Tongue (tissue), 2 donors: ENCODE data around the gene PANX2. TPM values are rescaled to one million over a fixed set of nuclear protein-coding genes. Genes with fewer than 3 reads are reported as not detected.
A peak's percentile ranks its signal among the peaks of the same experiment; 100 is the strongest.

Experiments used
- DNase-seq: peaks from one replicate; pipeline ENCODE4 v3.0.0-alpha.2; 2015
- total RNA-seq: library from RNA; depleted of rRNA; stranded (reverse); fragments of >200 nt; gene quantifications from one replicate; pipeline ENCODE4 v1.2.3, GENCODE V29; 2014

The PANX2 gene
- total RNA-seq, 1 donor from 2014 or later = 0.31 TPM

DNA sequence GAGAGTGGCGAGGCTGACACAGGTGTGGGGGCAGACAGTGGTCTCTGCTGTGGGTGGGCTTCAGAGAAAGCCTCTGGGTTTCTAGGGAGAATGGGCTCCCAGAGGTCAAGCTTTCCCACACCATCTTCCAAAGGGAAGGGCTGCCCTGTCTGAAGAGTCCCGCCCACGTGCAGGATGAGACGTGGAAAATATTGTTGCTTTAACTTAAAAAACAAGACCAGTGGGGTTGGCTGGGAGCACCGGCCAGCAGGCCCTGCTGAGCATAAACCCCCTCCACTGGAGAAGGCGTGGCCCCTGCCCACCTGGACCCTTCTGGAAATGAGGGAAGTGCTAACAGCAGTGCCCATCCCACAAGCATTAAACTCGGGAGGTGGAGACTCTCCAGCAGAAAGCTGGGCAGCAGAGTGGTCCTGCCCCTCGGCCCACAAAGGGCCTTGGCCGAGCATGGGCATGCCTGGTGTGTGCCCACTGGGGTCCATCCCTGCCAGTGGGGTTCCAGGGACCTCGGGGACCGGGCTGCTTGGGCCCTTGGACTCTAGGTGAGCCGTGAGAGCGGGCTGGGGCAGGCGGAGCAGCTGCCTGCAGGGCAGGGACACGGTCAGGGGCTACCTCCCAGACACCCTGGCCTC lies 45.6 kb downstream of the PANX2 start:
- no peak for DNase-seq

- DNase-seq = no peak
These were observed 46.4 kb downstream of the PANX2 start for GRCh38 chr22:50216684-50217520.

DNA sequence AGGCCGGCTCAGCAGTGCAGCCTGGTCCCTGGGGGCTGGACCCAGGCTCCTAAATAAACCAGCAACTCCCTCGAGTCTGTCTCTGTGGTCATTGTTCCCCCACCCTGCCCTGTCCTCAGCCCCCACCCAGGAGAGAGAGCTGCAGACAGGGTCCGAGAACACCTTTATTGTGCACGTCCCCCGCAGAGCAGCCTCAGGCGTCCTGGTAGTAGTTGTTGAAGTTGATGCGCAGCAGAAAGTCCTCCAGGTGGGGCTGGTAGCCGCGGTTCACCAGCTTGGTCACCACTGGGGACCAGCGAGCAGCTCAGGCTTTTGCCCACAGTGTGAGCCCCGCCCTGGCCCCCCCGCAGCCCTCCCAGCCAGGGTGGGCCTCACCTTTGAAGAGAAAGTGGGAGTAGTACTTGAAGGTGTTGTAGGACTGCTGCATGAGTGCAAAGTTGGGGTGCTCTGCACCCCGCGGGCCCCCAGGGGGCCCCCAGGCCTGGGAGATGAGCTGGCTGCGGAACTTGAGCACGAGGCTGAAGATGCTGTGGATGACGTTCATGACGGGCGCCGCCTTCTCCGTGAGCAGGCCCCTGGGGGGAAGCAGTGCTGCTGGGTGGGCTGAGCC lies 47.1 kb downstream of the PANX2 start:
- DNase-seq = no peak

- DNase-seq = no peak
These were observed 47.8 kb downstream of the PANX2 start for GRCh38 chr22:50218153-50218995.

DNA sequence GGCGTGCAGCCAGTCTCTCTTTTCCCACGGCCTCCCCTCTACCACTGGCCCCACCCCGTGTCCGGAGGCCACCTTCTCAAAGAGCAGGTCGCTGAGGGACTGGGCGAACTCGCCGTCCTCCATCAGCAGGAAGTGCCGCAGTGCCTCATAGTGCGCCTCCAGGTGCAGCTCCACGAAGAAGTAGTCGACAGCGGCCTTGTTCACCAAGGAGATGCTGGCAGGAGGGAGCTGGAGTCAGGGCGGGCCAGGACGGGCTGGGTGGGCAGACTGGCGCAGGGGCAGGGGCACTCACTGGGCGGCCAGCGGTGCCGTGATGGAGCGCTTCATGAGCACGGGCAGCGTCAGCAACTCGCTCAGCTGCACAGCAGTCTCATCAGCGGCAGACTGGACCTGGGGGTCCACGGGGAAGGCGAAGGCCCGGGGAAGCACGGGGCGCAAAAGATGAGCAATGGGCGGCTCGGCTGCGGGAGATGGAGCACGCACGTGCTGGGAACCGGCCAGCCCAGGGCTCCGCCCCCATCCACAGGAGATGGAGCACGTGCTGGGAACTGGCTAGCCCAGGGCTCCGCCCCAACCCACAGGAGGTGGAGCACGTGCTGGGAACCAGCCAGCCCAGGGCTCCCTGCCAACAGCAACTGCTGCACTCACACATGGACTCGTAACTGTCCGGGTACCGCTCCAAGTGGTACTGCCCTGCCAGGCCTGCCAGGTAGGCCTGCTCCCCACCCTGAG lies 48.6 kb downstream of the PANX2 start:
- DNase-seq = peak; percentile 88

DNA sequence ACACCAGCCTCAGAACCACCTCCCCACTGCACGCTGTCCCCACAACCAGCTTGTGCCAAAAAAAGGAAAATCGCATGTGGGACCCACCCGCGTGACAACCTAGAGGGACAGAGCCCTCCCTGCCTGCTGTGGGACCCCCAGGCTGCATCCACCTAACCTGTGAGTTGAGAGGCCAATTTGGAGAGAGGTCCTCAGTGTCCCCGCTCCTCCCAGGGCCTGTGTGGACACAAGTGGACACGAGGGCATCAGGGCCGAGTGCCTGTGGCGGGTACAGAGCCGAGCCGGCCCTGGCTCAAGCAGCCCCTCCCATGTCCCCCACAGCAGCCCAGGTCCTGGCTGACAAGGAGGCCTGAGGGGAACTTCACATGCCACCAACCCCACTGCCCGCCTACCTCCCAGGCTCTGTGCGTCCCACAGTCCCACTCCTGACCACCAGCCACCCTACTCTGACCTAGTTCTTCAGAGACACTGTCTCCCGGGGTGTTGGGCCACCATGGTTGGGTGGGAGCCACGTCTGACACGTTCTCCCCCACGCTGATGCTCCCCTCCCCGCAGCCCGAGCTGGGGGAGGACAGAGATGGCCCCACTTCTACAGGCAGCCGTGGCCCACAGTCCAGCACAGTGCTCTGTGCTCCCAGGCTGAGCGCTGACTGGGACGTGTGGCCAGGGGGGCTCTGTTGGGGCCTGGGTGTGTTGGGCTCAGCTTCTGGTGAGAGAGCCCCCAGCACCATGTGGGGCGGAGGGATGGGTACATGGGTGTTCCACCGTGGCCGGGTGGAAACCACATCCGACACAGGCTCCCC lies 49.5 kb downstream of the PANX2 start:
- DNase-seq = no peak

GRCh38 chr22:50220603-50221409 lies 50.3 kb downstream of the PANX2 start:
- no peak for DNase-seq

DNA sequence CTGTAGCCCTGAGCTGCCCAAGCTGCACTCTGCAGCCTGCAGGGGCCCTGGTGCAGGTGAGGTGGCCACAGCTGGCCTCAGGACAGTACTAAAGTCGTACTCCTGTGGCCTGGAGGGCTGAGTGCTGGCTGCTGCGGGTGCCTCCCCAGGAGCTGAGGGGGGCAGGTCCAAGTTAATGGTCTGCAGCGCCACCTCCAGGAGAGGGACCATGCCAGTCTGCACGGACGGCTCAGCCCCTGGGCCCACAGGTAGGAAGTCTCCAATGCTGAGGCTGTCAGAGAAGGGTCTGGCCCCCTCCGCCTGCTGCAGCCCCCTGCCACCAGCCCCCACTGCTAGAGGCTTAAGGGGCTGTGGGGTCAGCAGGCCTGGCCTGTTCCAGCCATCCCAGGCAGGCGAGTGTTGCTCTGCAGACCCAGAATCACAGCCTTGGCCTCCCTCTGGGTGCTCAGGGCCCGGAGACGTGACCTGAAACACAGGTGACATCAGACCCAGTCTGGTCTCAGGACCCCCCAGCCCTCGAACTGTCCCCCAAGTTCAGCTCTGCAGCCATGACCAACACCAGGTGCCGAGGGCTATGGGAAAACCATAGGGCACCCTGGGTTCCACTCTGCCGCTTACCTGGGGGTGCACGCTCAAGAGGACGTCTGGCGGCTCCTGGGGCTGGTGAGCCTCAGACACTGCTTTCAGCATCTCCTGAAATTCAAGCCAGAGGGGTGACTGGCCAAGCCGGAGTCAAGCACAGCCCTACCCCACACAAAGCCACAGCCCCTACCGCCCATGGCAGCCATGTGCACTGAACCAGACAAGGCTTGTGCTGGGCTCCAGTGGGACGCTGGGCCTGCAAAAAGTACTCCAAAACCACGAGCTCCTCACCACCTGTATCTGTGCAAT lies 51.1 kb downstream of the PANX2 start:
- DNase-seq = no peak

- DNase-seq = no peak
These were observed 52.0 kb downstream of the PANX2 start for GRCh38 chr22:50222508-50222907.

GRCh38 chr22:50224071-50224470 lies 53.5 kb downstream of the PANX2 start:
- no peak for DNase-seq

- peak; percentile 25 for DNase-seq
These were observed 54.9 kb downstream of the PANX2 start for GRCh38 chr22:50225200-50225969.

- DNase-seq = no peak
These were observed 55.7 kb downstream of the PANX2 start for GRCh38 chr22:50226063-50226874.

GRCh38 chr22:50226875-50227165 lies 56.3 kb downstream of the PANX2 start:
- DNase-seq = no peak

DNA sequence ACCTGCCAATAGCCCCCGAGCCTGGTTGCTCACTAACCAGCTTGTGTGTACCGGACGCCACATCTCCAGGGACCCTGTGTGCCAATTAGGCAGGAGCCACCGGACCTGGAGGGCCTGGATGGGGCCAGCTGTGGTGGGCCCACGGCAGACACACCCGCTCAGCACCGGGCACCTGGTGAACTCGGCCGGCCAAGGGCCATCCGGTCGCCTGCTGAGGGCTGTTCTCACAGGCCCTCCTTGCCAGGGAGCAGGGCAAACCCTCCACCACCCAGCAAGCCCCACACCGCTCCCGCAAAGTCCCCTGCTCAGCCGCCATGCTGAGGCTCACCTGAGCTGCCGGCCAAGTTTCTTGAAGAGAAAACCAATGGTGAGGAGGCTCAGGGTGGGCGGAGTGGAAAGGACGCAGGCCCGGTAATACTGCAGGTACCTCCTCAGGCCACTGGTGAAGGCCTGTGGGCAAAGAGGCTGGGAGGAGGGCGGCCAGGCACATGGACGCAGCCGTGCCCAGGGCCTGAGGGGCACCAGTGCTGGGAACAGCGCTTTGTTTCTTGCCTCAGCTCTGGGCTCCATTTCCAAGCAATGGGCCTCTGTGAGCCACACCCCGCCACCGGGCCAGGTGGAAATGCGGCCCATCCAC lies 57.2 kb downstream of the PANX2 start:
- no peak for DNase-seq

GRCh38 chr22:50228366-50228765 lies 57.8 kb downstream of the PANX2 start:
- no peak for DNase-seq

- no peak for DNase-seq
These were observed 58.8 kb downstream of the PANX2 start for GRCh38 chr22:50229370-50229769.
